Endothelial cell of umbilical vein (primary cell): ENCODE results near the gene SPART.

ENCODE experiments used
- CTCF ChIP-seq, 2 donors: IDR thresholded peaks; 1 replicate in 1 of 2; 2 replicates in 1 of 2; pipeline ENCODE4 v1.5.1; 2011; ENCODE audit warnings: low read length in 2 of 2, mild to moderate bottlenecking in 2 of 2, moderate library complexity in 2 of 2, control low read depth in 1 of 2, inconsistent platforms in 1 of 2, low read depth in 1 of 2; ENCODE audit not compliant: insufficient read depth in 1 of 2; ENCODE audit errors: extremely low read depth in 1 of 2
- FOS ChIP-seq: IDR thresholded peaks from 2 replicates; pipeline ENCODE4 v1.6.1; 2011; ENCODE audit warnings: mild to moderate bottlenecking, low read length, moderate library complexity, borderline replicate concordance; ENCODE audit not compliant: insufficient read depth
- POLR2A ChIP-seq: IDR thresholded peaks from 2 replicates; pipeline ENCODE4 v1.6.1; 2012; ENCODE audit warnings: low read depth, mild to moderate bottlenecking, control low read depth, low read length

- TF ChIP-seq FOS (no peak), CTCF (IDR thresholded peaks at IDR 0.05; ENCODE audit: extremely low read depth in 1 of 2, insufficient read depth in 1 of 2, low read depth in 1 of 2, low read length in 2 of 2) (no peak), POLR2A (no peak)
Observed at GRCh38 chr13:36298535-36299068, 47.6 kb downstream of the SPART start.
